Activated CD4-positive, alpha-beta T cell treated with anti-CD3 and anti-CD28 coated beads, Interleukin-2, amount 50 U/mL, for 16 hours (primary cell): ENCODE data around the gene USE1.
"Not testable (repeated sequence)": the region's sequence is repeated elsewhere in the genome, so short reads cannot be mapped to it uniquely, and the experiment has no call there.

Experiments used
- DNase-seq: peaks from one replicate; pipeline ENCODE4 v3.0.0-alpha.2; 2020

The USE1 gene, protein sequence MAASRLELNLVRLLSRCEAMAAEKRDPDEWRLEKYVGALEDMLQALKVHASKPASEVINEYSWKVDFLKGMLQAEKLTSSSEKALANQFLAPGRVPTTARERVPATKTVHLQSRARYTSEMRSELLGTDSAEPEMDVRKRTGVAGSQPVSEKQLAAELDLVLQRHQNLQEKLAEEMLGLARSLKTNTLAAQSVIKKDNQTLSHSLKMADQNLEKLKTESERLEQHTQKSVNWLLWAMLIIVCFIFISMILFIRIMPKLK

DNA sequence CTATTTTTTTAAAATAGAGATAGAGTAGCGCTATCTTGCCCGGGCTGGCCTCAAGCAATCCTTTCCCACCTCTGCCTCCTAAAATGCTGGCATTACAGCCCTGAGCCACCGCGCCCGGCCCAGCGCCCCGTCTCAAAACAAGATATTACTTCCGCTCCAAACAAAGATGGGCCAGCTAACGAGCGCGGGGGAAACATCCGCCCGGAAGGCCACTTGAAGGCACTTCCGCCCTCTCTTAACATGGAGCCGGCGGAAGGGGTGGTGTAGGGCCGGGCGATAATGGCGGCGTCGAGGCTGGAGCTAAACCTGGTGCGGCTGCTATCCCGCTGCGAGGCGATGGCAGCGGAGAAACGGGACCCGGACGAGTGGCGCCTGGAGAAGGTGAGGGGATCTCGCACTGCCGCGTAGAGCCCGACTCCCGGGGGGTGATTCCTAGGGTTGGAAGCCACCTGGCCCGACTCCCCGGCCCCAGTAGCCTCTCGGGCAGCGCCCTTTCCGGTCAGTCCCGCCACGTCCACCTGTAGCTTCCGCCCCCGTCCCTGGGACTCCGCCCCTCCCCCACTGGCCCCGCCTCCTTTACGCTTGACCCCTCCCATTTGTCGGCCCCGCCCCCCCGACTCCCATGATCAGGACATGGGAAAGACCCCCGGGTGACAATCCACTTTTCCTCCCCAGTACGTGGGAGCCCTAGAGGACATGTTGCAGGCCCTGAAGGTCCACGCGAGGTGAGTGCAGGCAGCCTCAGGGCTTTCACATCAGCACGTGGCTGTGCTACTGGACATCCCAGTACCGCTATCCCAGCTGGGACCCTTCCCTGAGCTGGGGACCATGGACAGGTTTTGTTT lies at the start of gene USE1:
USE1 (plus strand) TSS at position 231 of the 845 bp plus-strand sequence; CDS start at position 280, 49 bp downstream.
- DNase-seq, result peak; percentile 91

DNA sequence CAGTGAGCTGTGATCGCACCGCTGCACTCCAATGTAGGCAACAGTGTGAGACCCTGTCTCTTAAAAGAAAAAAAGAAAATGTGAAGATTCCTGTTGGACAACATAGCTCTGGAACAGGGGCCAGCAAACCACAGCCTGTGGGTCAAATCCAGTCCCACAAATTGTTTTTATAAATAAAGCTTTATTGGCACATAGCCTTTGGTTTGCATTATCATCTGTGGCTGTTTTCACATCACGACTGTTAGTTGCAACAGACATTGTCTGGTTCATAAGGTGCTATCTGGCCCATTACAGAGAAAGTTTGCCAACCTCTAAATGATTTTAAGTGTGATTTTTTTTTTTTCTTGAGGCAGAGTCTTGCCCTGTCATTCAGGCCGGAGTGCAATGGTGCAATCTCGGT lies 49.4 kb upstream of the USE1 start:
- no peak for DNase-seq

DNA sequence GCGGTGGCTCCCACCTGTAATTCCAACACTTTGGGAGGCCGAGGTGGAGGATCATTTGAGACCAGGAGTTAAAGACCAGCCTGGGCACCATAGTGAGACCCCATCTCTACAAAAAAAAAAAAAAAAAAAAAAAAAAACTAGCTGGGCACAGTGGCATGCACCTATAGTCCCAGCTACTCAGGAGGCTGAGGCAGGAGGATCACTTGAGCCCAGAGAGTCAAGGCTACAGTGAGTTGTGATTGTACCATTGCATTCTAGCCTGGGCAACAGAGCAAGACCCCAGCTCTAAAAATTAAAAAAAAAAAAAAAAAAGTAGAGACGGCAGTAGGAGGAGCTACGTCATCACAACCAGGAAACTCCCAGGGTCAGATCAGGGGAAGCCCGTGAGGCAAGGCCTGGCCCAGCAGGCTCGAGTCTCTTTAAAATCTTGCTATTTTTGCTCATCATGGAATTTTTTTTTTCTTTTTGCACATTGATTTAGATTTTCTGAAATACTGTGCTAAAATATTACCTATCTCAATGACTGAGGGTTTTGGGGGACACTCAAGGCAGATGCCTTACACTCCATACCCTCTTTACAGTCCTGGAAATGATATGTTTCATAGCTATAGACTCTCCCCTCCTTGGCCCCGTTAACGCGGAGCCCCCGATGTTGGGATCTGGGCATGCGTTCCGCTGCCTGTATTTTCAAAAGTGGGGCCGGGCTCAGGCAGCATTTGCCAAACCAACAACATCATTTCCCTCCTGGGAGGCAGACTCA lies 44.4 kb upstream of the USE1 start:
- DNase-seq, result peak; percentile 12

DNA sequence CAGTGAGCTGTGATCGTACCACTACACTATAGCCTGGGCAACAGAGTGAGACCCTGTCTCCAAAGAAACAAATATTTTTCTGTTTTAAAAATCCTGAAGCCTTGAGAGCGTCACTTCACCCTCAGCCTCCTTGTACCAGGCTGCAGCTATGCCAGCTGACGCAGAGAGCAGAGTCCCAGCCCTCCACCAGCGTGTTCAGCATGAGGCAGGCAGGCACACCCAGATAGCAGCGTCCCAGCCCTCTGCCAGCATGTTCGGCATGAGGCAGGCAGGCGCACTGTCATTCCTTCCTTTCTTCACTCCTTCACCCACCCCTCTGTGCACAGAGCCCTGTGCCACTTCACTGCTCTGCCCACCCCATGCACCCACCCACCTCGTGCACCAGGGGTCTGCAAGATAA lies 43.3 kb upstream of the USE1 start:
- no peak for DNase-seq

DNA sequence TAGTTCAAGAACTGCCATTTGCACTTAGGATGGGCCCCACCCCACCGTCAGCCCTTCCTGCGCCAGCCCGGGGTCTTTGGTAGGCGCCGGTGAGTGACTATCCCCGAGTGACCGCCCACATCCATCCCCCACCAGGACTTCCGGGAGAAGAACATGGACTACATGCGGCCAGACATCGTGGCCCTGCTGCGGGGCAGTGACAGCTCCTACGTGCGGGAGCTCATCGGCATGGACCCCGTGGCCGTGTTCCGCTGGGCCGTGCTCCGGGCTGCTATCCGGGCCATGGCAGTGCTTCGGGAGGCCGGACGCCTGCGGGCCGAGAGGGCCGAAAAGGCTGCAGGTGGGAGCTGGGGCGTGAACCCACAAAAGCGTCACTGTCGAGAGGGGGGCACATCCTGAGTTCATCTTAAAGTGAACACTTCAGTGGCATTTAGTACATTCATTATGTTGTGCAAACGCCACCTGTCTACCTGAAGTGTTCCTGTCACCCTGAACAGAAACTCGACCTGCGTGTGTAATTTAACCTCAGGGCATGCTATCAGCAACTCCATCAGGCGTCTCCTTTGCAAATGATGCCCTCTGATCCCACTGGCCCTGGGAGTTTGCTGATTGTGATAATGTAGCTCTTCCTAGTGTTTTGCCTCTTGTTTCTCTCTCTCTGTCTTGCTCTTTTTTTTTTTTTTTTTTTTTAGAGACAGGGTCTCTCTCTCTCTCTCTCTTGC lies 42.4 kb upstream of the USE1 start:
- no peak for DNase-seq

DNA sequence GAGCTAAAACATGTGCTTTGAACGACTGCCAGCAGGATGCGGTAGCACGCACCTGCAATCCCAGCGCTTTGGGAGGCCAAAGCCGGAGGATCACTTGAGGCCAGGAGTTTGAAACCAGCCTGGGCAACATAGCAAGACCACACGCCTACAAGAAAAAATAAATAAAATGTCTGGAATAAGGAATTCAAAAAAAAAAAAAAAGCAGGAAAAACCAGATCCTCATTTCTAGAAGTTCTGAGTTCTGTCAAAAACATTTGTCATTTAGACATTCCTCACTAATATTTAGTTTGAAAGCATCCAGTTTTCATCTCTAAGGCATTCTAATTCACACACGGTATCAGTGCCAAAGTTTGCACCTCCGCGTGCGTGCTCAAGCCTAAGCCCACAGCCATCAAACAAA lies 36.9 kb upstream of the USE1 start:
- no peak for DNase-seq

DNA sequence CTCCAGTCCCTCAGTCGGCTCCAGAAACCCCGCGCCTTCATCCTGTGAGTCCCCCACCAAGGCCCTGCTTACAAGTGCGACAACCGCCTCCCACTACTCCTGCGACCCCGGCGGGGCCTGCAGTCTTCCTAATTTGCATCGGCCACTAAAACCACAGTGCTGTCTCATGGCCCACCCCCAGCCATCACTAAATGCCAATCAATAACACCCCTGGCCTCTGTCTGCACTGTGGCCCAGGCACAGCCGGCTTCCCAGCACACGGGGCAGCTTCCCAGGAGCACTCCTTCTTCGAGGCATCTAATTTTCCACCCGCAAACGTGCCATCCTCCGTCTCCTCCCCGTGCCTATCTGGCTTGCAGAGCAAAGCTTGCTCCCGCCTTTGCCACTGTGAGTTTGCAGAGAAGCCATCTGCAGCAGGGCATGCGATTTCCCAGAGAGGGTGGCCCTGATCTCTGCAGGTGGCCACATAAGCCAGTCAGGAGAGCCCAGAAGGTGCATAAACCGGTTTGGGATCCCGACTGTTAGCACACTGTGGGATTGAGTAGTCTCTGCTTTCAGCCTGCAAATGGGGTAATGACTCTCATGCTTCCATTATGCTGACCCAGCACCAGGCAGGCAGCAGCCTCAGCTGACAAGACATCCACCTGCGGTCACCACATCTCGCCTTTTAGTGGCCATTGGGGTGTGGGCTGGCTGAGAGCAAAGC lies 34.0 kb upstream of the USE1 start:
- no peak for DNase-seq

DNA sequence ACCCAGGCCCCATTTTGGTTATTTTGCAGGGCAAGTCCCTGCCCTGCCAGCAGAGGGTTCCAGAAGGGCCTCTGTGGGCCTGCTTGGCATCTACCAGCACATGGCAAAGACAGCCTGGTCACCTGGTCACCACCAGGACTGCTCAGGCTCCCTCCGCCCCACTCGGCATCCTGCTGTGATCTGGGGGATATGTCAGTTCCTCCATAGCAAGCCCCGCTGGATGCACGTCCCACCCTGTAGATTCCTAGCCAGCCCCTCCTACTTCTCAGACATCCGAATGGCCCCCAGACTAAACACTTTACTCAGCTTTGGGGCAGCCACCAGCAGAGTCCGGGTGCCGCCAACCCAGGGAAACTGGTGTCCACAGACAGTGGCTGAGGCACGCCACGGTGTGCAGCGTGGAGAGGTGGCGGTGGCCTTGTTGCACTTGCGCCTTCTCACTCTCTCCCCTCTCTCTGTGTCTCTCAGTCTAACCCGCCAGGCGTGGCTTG lies 31.8 kb upstream of the USE1 start:
- peak; percentile 14 for DNase-seq

DNA sequence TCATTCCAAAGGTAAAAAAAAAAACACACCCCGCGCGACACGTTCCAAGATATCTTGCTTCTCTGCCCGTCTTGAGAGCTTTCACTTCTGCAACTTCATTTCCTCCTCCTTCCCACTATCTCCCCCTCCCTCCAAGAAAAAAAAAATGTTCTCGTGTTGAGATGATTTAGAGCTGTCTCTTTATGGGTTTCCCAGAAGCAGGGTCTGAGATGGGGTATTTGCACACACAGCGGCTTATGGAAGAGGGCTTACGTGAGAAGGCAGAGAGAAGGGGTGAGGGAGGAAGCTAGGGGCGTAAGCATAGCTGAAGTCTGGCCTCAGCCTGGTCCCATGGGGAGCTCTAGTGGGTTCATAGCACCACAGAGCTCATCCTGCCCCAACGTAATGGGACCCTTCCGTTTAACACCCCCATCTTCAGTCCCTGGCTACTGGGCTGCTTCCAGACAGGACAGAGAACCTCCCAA lies 31.3 kb upstream of the USE1 start:
- peak; percentile 14 for DNase-seq

DNA sequence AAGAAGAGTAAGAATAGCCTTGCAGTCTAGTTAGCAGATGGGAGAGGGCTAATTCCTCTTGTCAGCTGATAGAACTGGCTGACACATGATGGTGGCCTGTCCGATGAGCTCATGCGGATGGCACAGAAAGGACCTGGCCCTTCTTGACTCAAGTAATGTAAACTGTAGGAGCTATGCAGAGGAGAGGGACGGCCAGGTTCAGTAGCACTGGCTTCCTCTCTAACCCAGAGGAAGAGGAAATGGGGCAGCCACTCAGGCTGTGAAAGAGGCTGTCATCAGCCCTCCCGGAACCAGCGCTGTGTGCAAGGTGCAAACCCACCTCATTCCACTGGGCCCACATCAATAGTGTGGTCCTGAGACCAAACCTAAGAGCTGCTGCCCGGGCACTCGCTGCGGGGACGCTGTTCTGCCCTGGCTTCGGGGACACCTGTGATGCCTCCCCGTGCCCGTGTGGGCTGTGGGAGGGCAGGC lies 30.8 kb upstream of the USE1 start:
- DNase-seq, result peak; percentile 68

DNA sequence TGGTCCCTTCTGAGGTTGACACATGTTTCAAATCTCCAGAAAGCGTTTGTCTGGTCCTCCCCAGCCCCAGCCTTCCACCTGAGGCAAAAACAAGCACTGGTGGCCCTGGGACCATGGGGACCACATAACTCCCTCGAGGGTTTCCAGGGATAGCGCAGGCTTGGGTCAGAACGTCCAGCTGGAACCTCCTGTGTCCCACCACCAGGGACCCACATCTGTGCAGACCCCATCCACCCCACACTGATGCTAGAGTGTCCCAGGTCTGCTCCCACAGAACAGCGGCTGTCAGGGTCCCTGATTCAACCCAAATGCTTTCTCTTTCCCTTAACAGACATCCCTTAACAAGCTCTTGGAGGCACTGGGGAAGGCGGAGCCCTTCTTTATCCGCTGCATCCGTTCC lies 29.6 kb upstream of the USE1 start:
- no peak for DNase-seq

DNA sequence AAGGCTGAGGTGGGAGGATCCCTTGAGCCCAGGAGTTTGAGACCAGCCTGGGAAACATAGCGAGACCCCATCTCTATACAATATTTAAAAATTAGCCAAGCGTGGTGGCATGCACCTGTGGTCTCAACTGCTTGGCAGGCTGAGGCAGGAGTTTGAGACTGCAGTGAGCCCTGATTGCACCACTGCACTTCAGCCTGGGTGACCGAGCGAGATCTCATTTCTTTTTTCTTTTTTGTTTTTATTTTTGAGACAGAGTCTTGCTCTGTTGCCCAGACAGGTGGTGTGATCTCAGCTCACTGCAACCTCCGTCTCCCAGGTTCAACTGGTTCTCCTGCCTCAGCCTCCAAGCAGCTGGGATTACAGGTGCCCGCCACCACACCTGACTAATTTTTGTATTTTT lies 23.4 kb upstream of the USE1 start:
- DNase-seq, result not testable (repeated sequence)

DNA sequence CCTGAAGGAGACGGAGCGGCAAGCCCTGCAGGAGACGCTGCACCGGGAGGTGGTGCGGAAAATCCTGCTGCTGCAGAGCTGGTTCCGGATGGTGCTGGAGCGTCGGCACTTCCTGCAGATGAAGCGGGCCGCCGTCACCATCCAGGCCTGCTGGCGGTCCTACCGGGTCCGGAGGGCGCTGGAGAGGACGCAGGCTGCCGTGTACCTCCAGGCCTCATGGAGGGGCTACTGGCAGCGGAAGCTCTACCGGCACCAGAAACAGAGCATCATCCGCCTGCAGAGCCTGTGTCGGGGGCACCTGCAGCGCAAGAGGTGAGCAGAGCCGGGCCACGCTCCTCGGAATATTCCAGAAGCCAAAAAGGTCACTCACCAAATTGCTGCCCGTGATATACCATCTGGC lies 22.4 kb upstream of the USE1 start:
- no peak for DNase-seq

DNA sequence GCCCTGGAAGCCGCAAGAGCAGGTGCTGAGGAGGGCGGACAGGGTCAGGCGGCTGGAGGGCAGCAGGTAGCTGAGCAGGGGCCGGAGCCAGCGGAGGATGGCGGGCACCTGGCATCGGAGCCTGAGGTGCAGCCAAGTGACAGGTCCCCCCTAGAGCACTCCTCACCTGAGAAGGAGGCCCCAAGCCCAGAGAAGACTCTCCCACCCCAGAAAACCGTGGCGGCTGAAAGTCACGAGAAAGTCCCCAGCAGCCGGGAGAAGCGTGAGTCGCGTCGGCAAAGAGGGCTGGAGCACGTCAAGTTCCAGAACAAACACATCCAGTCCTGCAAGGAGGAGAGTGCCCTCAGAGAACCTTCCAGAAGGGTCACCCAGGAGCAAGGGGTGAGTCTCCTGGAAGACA lies 20.5 kb upstream of the USE1 start:
- no peak for DNase-seq

DNA sequence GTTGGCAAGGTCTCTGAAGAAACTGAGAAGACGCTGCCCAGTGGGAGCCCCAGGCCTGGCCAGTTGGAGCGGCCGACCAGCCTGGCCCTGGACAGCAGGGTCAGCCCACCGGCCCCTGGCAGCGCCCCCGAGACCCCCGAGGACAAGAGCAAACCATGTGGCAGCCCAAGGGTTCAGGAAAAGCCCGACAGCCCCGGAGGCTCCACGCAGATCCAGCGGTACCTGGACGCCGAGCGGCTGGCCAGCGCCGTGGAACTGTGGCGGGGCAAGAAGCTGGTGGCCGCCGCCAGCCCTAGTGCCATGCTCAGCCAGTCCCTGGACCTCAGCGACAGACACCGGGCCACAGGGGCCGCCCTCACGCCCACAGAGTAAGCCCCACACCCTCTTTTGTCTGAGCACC lies 20.1 kb upstream of the USE1 start:
- no peak for DNase-seq

DNA sequence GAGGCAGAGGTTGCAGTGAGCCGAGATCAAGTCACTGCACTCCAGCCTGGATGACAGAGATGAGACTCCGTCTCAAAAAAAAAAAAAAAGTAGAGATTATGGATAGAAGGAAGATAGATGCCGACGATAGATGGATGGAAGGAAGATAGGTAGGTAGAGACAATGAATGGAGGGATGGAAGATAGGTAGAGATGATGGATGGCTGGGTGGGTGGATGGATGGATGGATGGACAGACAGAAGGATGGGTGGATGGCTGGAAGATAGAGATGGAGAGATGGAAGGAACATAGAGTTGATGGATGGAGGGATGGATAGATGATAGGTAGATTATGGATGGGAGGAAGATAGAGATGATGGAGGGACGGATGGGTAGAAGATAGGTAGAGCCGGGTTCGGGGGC lies 18.5 kb upstream of the USE1 start:
- DNase-seq, result no peak

DNA sequence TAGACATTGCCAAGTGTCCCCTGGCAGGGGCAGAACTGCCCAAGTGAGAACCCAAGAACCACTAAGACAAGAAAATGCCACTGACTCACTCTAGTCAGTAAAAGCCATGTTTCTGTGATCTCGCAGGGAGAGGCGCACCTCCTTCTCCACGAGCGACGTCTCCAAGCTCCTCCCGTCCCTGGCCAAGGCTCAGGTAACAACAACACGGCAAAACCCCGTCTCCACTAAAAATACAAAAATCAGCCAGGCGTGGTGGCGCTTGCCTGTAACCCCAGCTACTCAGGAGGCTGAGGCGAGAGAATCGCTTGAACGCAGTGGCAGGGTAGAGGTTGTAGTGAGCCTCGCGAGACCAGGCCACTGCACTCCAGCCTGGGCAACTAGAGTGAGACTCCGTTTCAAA lies 17.5 kb upstream of the USE1 start:
- DNase-seq, result no peak

DNA sequence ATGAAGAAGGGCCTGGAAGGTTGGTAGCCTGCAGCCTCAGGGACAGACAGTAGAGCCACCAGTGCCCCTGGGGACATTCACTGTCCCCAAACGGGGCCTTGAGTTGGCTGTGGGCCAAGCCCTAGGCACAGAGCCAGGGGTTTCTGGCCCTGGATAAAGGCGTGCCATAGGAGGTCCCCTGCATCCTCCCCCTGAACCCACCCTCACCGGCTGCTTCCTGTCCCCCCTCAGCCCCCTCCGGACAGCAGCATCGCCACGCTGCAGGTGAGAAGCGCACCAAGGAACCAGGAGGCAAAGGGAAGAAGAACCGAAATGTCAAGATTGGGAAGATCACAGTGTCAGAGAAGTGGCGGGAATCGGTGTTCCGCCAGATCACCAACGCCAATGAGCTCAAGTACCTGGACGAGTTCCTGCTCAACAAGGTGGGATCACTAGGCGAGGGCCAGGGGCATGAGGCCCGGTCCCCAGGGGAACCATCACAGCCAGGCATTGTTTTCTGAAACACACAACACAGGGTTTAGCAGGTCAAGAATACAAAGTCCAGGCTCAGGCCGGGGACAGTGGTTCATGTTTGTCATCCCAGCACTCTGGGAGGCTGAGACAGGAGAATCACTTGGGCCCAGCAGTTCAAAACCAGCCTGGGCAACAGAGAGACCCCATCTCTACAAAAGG lies 14.6 kb upstream of the USE1 start:
- DNase-seq, result no peak

DNA sequence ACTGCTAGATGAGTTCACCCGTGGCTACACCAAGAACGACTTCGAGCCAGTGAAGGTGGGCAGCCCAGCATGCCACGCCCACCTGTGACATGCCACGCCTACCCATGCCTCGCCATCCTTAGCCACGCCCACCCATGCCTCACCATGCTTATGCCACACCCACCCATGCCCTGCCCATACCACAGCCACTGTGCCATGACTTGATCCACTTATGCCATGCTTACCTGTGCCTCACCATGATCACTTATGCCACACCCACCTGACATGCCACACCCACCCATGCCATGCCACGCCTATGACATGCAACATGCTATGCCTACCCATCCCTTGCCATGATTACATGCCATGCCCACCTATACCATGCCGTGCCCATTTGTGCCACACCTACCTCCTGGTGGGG lies 12.9 kb upstream of the USE1 start:
- DNase-seq, result no peak

DNA sequence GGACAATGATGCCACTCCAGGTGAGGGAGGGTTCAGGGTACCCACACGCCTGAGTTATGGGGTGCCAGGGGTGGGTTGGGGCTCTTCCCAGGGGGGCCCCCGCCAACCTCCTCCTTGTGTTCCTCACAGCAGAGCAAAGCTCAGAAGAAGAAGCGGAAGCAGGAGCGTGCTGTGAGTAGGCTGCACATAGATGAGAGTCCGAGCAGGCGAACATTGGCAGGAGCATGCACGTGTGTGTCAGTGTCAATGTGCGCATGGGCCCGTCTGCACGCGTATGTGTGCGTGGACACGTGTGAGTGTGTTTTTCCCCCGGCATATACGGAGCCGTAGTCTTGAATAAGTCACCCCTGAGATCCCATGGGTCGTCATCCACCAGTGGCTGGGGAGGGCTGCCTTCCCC lies 12.4 kb upstream of the USE1 start:
- no peak for DNase-seq
